A172 (cell line): ENCODE measurements around the gene BANF2. TPM values are rescaled to one million over a fixed set of nuclear protein-coding genes. Genes with fewer than 3 reads are reported as not detected.

Experiments used
- DNase-seq: peaks from one replicate; pipeline ENCODE4 v3.0.0-alpha.2; 2015; ENCODE audit warnings: low spot score
- total RNA-seq: library from RNA; depleted of rRNA; stranded (reverse); fragments of >200 nt; shearing (Covaris generic); gene quantifications from 2 replicates; pipeline ENCODE4 v1.2.3, GENCODE V29; 2014

The BANF2 gene
- total RNA-seq, 1 experiment from 2014 or later = not detected

GRCh38 chr20:17664025-17664633 lies 35.6 kb upstream of the BANF2 start:
- no peak for DNase-seq

- DNase-seq = no peak
These were observed 34.0 kb upstream of the BANF2 start for GRCh38 chr20:17665756-17666155.

GRCh38 chr20:17666481-17666880 lies 33.3 kb upstream of the BANF2 start:
- DNase-seq = no peak

- no peak for DNase-seq
These were observed 32.3 kb upstream of the BANF2 start for GRCh38 chr20:17667445-17667844.

- DNase-seq = no peak
These were observed 31.3 kb upstream of the BANF2 start for GRCh38 chr20:17668432-17668831.

- DNase-seq = no peak
These were observed 30.3 kb upstream of the BANF2 start for GRCh38 chr20:17669306-17669931.

GRCh38 chr20:17671011-17671410 lies 28.8 kb upstream of the BANF2 start:
- no peak for DNase-seq

GRCh38 chr20:17671565-17671964 lies 28.2 kb upstream of the BANF2 start:
- DNase-seq = no peak

GRCh38 chr20:17673084-17673483 lies 26.7 kb upstream of the BANF2 start:
- DNase-seq = no peak

GRCh38 chr20:17674722-17675518 lies 24.8 kb upstream of the BANF2 start:
- no peak for DNase-seq

GRCh38 chr20:17675519-17676377 lies 24.0 kb upstream of the BANF2 start:
- DNase-seq = no peak

- no peak for DNase-seq
These were observed 23.4 kb upstream of the BANF2 start for GRCh38 chr20:17676378-17676759.

- no peak for DNase-seq
These were observed 22.8 kb upstream of the BANF2 start for GRCh38 chr20:17676942-17677341.

- no peak for DNase-seq
These were observed 21.5 kb upstream of the BANF2 start for GRCh38 chr20:17678295-17678694.

- no peak for DNase-seq
These were observed 20.9 kb upstream of the BANF2 start for GRCh38 chr20:17678886-17679285.

- peak; percentile 69 for DNase-seq
These were observed 19.6 kb upstream of the BANF2 start for GRCh38 chr20:17679941-17680835.

GRCh38 chr20:17680836-17681725 lies 18.7 kb upstream of the BANF2 start:
- DNase-seq = peak; percentile 38

- DNase-seq = no peak
These were observed 18.1 kb upstream of the BANF2 start for GRCh38 chr20:17681726-17682102.

- DNase-seq = peak; percentile 94
These were observed 17.5 kb upstream of the BANF2 start, which contains the start of gene RRBP1 for GRCh38 chr20:17682103-17682888. Gene RRBP1 (minus strand): TSS chr20:17682242. CDS start chr20:17660507, 21,735 bp downstream.
